GM18508 (cell line): ENCODE results near the gene KCNJ18.
"Not testable (repeated sequence)": the region's sequence is repeated elsewhere in the genome, so short reads cannot be mapped to it uniquely, and the experiment has no call there.

ENCODE experiments used
- ATAC-seq: cut with Tn5 transposase; IDR thresholded peaks from one replicate; pipeline ENCODE4 v1.9.1; 2021; ENCODE audit warnings: moderate number of reproducible peaks; ENCODE audit not compliant: insufficient read depth, unreplicated experiment

Gene KCNJ18

GRCh38 chr17:21691883-21692703 is at the start of gene KCNJ18:
KCNJ18 (plus strand) TSS chr17:21692523; CDS start chr17:21702787, 10,264 bp downstream.
- ATAC-seq = not testable (repeated sequence)

DNA sequence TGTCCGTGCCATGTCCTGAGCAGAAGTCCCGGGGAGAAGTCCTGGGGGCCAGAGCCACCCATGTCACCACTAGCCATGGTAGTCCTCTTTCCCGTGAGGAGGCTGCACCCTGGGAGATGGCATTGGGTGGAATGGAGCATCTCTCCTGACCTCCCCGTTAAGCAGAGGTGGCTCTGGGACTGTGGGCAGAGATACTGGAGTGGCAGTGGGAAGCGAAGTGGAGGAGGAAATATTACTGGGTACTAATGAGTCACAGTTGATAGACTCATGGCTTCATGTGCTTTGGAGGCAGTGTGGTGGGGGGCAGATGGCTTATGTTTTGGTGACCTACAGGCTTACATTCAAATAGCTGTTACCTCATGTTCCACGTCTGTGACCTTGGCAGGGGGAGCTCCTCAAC is 44.2 kb upstream of the KCNJ18 start:
- not testable (repeated sequence) for ATAC-seq

GRCh38 chr17:21650043-21650442 is 42.3 kb upstream of the KCNJ18 start:
- not testable (repeated sequence) for ATAC-seq

- ATAC-seq = not testable (repeated sequence)
Measured at GRCh38 chr17:21652049-21652448, 40.3 kb upstream of the KCNJ18 start.

DNA sequence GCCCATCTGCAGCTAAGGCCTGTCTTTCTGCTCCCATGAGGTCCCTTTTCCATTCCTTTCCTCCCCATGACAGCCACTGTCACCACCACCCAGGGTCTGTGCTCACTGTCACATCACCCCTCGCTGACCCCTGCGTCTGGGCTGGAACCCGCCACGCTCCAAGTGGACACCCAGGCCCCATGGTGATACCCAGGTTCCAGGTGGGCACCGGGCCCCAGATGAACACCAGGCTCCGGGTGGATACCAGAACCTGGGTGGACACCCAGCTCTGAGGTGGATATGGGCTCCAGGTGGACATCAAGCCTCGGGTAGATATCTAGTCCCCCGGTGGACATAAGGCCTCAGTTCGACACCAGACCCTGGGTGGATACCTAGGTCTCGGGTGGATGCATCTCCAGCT is 39.1 kb upstream of the KCNJ18 start:
- not testable (repeated sequence) for ATAC-seq

DNA sequence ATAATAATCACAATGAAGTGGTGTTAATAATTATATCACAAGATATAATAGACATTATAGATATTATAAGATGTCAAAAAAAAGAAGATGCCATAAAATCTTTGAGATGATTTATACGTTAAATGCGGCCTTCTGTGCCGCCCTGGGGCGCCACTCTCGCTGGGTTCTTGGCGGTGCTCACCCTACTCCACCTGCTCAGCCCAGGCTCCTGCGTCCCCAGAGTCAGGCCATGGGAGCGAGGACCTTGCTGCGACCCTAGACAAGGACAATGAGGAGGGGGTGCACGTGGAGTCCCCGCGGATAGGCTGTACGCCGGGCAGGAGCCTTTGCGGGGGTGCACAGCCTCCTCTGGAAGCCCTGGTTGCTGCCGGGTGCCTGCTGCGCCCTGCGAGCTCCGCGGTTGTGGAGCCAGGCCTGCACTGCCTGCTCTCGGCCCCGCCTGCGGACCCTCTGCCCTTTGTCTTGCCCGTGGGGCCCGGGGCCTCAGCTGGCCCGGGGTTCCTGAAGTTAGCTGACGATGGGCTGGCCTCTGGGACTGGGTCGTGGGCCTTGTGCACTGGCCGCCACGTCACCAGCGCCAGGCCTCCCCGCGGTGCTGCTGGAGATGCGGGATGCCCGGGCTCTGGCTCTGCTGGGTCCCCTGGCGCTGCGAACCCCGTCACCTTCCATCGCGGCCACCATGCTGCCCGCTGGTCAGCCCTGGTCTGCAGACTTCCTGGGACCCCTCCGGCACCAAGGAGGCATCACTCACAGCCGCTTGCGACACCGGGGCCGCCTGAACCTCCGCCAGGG is 35.6 kb upstream of the KCNJ18 start:
- ATAC-seq = not testable (repeated sequence)

GRCh38 chr17:21659635-21660034 is 32.7 kb upstream of the KCNJ18 start:
- not testable (repeated sequence) for ATAC-seq

DNA sequence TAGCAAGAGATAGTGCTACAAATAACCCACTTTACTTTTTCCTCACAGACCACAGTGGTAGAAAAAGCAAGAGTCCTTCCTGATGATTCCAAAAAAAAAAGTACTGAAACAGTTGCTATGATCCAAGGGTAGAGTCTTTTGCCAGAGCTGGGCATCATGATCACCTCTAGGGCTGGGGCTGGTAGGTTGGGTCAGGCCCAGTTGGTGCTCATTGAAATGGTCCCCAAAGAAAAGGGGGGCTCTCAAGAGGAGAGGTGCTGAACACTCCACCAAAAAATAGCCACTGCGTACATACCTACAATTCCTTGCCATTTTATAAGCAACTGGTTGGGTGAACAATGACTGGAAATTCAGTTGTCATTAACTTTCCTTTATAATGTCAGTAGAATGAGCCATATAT is 30.9 kb upstream of the KCNJ18 start:
- ATAC-seq = not testable (repeated sequence)

DNA sequence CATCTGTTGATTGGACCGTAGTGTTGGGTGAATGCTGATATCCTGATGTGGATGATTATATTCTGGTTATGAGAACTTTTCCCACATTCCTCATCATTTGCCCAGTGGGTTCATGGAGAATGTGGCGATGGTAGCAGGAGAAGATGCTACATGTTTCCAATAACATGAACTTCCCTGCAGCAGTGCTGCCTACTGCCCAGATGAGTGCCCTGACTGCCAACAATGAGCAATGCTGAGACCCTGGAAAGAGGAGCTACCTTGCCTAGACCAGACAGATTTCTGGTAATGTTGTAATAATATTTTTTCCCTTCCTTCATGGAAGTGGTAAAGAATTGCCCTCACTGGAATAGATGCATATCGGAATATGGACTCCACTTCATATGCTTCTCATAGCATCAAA is 29.2 kb upstream of the KCNJ18 start:
- not testable (repeated sequence) for ATAC-seq

- not testable (repeated sequence) for ATAC-seq
Measured at GRCh38 chr17:21663614-21664474, 28.5 kb upstream of the KCNJ18 start.

DNA sequence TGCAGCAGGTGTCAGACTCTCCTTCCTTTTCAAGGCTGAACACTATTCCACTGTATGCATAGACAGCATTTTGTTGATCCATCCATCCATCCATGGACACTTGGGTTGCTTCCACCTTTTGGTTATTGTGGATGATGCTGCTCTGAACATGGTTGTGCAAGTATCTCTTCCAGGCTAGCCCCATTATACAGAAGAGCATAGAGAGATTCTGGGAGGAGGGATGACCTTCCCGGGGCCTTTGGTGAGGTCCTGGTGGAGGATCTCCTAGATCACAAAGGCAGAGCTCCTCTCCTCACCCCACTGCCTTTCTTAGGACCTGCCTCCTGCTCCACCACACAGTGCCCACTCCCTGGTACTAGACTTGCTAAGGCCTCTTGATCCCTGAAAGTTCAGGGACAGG is 27.2 kb upstream of the KCNJ18 start:
- ATAC-seq = not testable (repeated sequence)

DNA sequence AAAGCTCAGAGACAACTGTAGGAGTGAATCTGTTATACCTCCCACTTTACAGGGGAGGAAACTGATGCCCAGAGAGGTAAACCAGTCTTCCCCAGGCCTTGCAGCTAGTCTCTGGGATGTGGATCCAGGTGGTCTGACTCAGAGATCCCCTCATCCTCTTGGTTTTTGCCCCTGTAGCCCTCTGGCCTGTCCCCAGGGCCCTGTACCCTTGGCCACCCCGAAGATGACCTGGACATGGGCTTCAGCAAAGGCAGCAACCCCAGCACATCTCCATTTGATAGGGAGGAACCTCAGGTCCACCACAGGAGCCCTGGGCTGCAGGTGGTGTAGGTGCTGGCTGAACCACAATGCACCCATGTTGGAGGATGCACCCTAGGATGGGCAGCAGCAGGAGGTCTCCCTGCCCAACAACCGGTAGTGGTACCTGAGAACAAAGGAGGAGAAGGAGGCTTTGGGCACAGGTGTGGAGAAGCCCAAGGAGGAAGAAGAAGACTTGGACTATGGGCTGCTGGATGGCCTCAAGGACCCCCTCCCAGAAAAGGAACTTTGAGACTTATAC is 26.3 kb upstream of the KCNJ18 start:
- ATAC-seq = not testable (repeated sequence)

DNA sequence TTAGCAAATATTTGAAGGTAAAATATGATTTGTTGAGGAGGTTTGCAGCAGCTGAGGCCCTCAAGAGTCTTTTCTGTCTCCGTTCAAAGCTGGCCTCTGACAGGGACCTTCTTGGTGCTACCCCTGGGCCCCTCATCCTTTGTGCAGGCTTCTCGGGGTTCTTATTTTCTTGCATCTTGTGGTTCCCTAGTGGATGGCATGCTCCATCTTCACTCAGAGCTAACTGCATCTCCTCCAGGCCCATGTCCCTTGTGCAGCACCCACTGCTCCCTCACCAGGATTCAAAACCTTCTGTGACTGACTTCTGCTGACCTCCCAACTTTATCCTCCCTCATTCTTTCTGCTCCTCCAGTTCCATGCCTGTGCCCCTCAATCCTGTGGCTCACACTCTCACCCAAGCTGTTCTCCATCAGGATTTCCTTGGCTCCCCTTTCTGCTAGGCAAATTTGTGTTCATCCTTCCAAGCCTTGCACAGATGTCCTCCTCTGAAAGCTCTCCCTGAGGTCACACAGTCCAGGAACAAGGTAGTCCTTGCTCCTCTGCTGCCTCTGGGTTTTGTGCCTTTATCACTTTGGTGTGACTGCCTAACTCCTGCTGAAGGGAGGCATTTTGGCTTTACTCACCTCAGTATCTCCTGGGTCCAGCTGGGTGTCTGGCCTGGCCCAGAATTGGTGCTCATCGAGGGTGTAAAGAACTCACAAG is 25.5 kb upstream of the KCNJ18 start:
- not testable (repeated sequence) for ATAC-seq

GRCh38 chr17:21667413-21668117 is 24.8 kb upstream of the KCNJ18 start:
- ATAC-seq = not testable (repeated sequence)

- not testable (repeated sequence) for ATAC-seq
Measured at GRCh38 chr17:21668118-21668488, 24.2 kb upstream of the KCNJ18 start.

- ATAC-seq = not testable (repeated sequence)
Measured at GRCh38 chr17:21668746-21669508, 23.4 kb upstream of the KCNJ18 start.

DNA sequence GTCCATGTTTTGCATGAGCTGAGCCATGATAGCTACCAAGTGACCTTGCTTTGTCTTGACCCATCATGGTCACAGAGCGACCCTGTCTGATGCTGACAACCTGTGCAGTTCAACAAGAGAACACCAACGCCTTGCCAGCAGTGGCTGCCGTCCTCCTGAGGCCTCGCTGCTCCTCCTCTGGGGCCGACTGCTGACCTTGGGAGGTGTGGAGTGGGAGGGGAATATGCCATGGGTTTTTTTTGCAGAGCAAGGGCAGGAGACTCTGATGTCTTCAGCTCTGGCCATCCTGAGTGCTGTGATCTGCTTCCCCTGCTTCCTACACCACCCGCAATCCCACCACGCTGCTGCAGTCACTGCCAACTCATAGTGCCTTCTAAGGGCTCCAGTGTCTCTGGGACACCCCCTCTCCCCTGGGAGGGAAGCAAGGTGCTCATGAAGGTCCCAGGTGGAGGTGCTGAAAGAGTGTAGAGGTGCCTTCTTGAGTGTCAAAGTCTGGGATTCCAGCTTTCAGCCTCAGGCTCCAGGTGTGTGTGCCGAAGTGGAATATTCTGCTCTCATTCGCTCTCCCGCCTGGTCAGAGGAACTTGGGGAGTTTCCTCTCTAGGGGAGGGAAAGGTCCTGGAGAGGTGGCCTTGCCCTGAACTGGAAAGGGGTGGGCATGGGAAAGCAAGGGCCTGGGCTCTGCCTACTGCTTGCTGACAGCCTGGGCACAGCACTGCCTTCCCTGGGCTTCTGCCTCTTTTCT is 22.5 kb upstream of the KCNJ18 start:
- ATAC-seq = not testable (repeated sequence)
